HCT116 (cell line): ENCODE results near the gene VAMP8. TPM values are rescaled to one million over a fixed set of nuclear protein-coding genes. Genes with fewer than 3 reads are reported as not detected.

Experiments used
- ATAC-seq: fragments of 200-7000 bp; cut with Tn5 transposase; 2 replicates; pipeline ENCODE4 v1.9.1; 2020; ENCODE audit warnings: mild to moderate bottlenecking, moderate library complexity
- BruUV-seq: library from RNA; stranded (reverse); fragments of 400-500 nt; replicated peaks from 2 replicates; lab custom pipeline; 2021; lab: Mats Ljungman, UMichigan
- CTCF ChIA-PET: fragments of 300-600 bp; sonication (Branson Sonifier 250); formaldehyde crosslinking; loops from one replicate; lab custom pipeline; 2021; ENCODE audit warnings: antibody characterized with exemption; lab: Charles Lee
- POLR2A ChIA-PET: fragments of 300-600, 350-600 bp; sonication (Branson Sonifier 250); formaldehyde crosslinking; loops from one replicate; lab custom pipeline; 2021; ENCODE audit warnings: antibody characterized with exemption; lab: Charles Lee
- RAD21 ChIA-PET, 2 experiments: fragments of 300-600 bp; sonication (Branson Sonifier 250); formaldehyde crosslinking; loops; one replicate each; lab custom pipeline; 2023; ENCODE audit warnings: low total read pairs in 2 of 2; ENCODE audit not compliant: uncharacterized antibody in 2 of 2, unreplicated experiment in 2 of 2, low non-redundant PET in 1 of 2; lab: Charles Lee
- DNase-seq: peaks from one replicate; pipeline ENCODE4 v3.0.0-alpha.2; 2010; ENCODE audit warnings: low read depth, low spot score
- H2AFZ ChIP-seq: fragments of 200-600 bp; shearing (Covaris generic), sonication (generic); 2 replicates; pipeline ENCODE4 v1.6.1; 2017; ENCODE audit warnings: low read depth, mixed run types, mixed read lengths, antibody characterized with exemption, low read length; ENCODE audit not compliant: poor library complexity, severe bottlenecking
- H3K27ac ChIP-seq: 2 replicates; pipeline ENCODE4 v1.5.1; 2012; ENCODE audit warnings: low read depth, low read length
- H3K27me3 ChIP-seq: fragments of 200-600 bp; sonication (generic); 2 replicates; pipeline ENCODE4 v1.6.1; 2016; ENCODE audit warnings: mixed run types, low read length, mixed read lengths; ENCODE audit not compliant: insufficient read depth
- H3K36me3 ChIP-seq, 2 experiments: fragments of 200-500 bp in 1 of 2; fragments of 200-600 bp in 1 of 2; sonication (Bioruptor generic) in 1 of 2; sonication (generic) in 1 of 2; 2 replicates each; pipeline versions ENCODE4 v1.5.1 to v1.6.1; 2014 to 2016; ENCODE audit warnings: low read length in 2 of 2, inconsistent platforms in 1 of 2, mixed read lengths in 1 of 2, mixed run types in 1 of 2; ENCODE audit not compliant: insufficient read depth in 2 of 2, control insufficient read depth in 1 of 2
- H3K4me1 ChIP-seq, 2 experiments: fragments of 200-600 bp in 1 of 2; sonication (generic) in 1 of 2; 2 replicates each; pipeline versions ENCODE4 v1.5.1 to v1.6.1; 2012 to 2017; ENCODE audit warnings: low read length in 2 of 2, inconsistent platforms in 1 of 2, mild to moderate bottlenecking in 1 of 2, mixed read lengths in 1 of 2, mixed run types in 1 of 2, moderate library complexity in 1 of 2; ENCODE audit not compliant: insufficient read depth in 2 of 2, control insufficient read depth in 1 of 2
- H3K4me2 ChIP-seq: fragments of 200-600 bp; sonication (generic); 2 replicates; pipeline ENCODE4 v1.6.1; 2017; ENCODE audit warnings: mixed run types, low read length, mixed read lengths
- H3K4me3 ChIP-seq, 2 experiments: fragments of 200-600 bp in 1 of 2; sonication (generic) in 1 of 2; replicated peaks in 1 of 2; 2 replicates each; pipeline ENCODE4 v1.5.1; 2011 to 2016; ENCODE audit warnings: low read length in 2 of 2, control low read depth in 1 of 2, low read depth in 1 of 2, mild to moderate bottlenecking in 1 of 2, mixed read lengths in 1 of 2, mixed run types in 1 of 2
- H3K79me2 ChIP-seq: fragments of 200-600 bp; sonication (generic); 2 replicates; pipeline ENCODE4 v1.6.1; 2017; ENCODE audit warnings: mild to moderate bottlenecking, mixed run types, low read length, moderate library complexity, mixed read lengths; ENCODE audit not compliant: insufficient read depth
- H3K9ac ChIP-seq: fragments of 200-600 bp; sonication (generic); 2 replicates; pipeline ENCODE4 v1.6.1; 2016; ENCODE audit warnings: low read length, mixed read lengths
- H3K9me2 ChIP-seq: fragments of 200-600 bp; sonication (generic), shearing (Covaris generic); 2 replicates; pipeline ENCODE4 v1.6.1; 2017; ENCODE audit warnings: mixed run types, mild to moderate bottlenecking, moderate library complexity; ENCODE audit not compliant: insufficient read depth
- H3K9me3 ChIP-seq, 2 experiments: fragments of 200-500 bp in 1 of 2; fragments of 200-600 bp in 1 of 2; sonication (Bioruptor generic) in 1 of 2; sonication (generic) in 1 of 2; 2 replicates each; pipeline ENCODE4 v1.6.1; 2014 to 2017; ENCODE audit warnings: low read length in 2 of 2, mixed read lengths in 2 of 2, inconsistent platforms in 1 of 2, low read depth in 1 of 2, mild to moderate bottlenecking in 1 of 2, mixed run types in 1 of 2, moderate library complexity in 1 of 2; ENCODE audit not compliant: control insufficient read depth in 1 of 2, insufficient read depth in 1 of 2
- H4K20me1 ChIP-seq: fragments of 200-600 bp; sonication (generic), shearing (Covaris generic); 2 replicates; pipeline ENCODE4 v1.6.1; 2017; ENCODE audit warnings: mixed run types, mild to moderate bottlenecking, moderate library complexity; ENCODE audit not compliant: insufficient read depth
- EZH2phosphoT487 ChIP-seq: fragments of 200-600 bp; IDR thresholded peaks from 2 replicates; pipeline ENCODE4 v1.6.1; 2018; ENCODE audit warnings: antibody characterized with exemption, borderline replicate concordance
- intact Hi-C: fragments of 100-400 bp; cut with micrococcal nuclease; formaldehyde crosslinking; loops from 2 replicates; pipeline ENCODE4 v1.10.0; 2022
- total RNA-seq: library from RNA; stranded (reverse); gene quantifications from one replicate; pipeline ENCODE4 v1.2.1, GENCODE V29; 2021; ENCODE audit not compliant: unreplicated experiment
- TF ChIP-seq, protein P1 (sequence below), 3 experiments: fragments of 200-600 bp in 1 of 3; sonication (generic) in 1 of 3; IDR thresholded peaks in 2 of 3; conservative IDR thresholded peaks in 1 of 3; 2 replicates each; pipeline ENCODE4 v1.5.1; 2012 to 2017; ENCODE audit warnings: low read depth in 2 of 3, low read length in 2 of 3, antibody characterized with exemption in 1 of 3, borderline replicate concordance in 1 of 3, control low read depth in 1 of 3, mild to moderate bottlenecking in 1 of 3, mixed read lengths in 1 of 3, mixed run types in 1 of 3, moderate library complexity in 1 of 3; ENCODE audit not compliant: insufficient read depth in 1 of 3
- TF ChIP-seq, protein P2 (sequence below): IDR thresholded peaks from 2 replicates; pipeline ENCODE4 v1.6.1; 2011; ENCODE audit warnings: mild to moderate bottlenecking, low read length, moderate library complexity; ENCODE audit not compliant: insufficient replicate concordance; ENCODE audit errors: extremely low read depth

Gene VAMP8
- total RNA-seq, 1 experiment from 2014 or later = 52.6 TPM

DNA sequence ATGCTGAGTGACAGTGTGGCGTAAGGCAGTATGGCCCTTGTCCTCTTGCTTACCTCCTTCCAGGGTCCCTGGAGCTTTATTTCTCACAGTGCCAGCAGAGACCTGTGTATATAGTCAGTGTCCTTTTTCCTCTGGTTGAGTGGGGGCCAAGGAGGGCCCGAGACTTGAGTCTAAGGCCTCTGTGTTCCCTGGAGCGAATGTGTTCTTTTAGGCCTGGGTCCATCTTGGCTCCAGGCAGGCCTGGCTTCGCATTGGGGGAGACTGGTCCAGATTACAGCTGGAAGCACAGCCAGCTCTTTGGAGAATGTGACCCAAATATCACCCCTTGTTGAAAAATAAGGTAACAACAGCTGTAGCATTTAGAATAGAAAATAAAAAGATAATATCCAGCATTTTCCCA is 11.8 kb downstream of the VAMP8 start:
- no TSS peak for BruUV-seq
- Histone ChIP-seq H3K9ac (no peak overlapping the region), H3K79me2 (no peaks in the 10 kb centered on the region), H2AFZ (no peak overlapping the region), H3K9me3 (no peaks in the 10 kb centered on the region), H3K4me1 (peaks cover 20 to 34% of the 10 kb centered on the region in 2 experiments), H3K27ac (no peak overlapping the region), H3K36me3 (no peaks in the 10 kb centered on the region), H3K27me3 (no peaks in the 10 kb centered on the region), H3K4me3 (no peak overlapping the region), H3K9me2 (no peaks in the 10 kb centered on the region), H4K20me1 (no peaks in the 10 kb centered on the region), H3K4me2 (no peak overlapping the region)
- CTCF ChIA-PET = no interaction called here
- RAD21 ChIA-PET = no interaction called here
- intact Hi-C loops = no loop called here
- no peak for ATAC-seq
- TF ChIP-seq, protein P1, sequence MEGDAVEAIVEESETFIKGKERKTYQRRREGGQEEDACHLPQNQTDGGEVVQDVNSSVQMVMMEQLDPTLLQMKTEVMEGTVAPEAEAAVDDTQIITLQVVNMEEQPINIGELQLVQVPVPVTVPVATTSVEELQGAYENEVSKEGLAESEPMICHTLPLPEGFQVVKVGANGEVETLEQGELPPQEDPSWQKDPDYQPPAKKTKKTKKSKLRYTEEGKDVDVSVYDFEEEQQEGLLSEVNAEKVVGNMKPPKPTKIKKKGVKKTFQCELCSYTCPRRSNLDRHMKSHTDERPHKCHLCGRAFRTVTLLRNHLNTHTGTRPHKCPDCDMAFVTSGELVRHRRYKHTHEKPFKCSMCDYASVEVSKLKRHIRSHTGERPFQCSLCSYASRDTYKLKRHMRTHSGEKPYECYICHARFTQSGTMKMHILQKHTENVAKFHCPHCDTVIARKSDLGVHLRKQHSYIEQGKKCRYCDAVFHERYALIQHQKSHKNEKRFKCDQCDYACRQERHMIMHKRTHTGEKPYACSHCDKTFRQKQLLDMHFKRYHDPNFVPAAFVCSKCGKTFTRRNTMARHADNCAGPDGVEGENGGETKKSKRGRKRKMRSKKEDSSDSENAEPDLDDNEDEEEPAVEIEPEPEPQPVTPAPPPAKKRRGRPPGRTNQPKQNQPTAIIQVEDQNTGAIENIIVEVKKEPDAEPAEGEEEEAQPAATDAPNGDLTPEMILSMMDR (IDR thresholded peaks at IDR 0.05 in 2 of 3, conservative IDR thresholded peaks at IDR 0.05 in 1 of 3; ENCODE audit: borderline replicate concordance in 1 of 3, insufficient read depth in 1 of 3, low read depth in 2 of 3, low read length in 2 of 3) = no peak
- TF ChIP-seq EZH2phosphoT487 = no peak
- TF ChIP-seq, protein P2, sequence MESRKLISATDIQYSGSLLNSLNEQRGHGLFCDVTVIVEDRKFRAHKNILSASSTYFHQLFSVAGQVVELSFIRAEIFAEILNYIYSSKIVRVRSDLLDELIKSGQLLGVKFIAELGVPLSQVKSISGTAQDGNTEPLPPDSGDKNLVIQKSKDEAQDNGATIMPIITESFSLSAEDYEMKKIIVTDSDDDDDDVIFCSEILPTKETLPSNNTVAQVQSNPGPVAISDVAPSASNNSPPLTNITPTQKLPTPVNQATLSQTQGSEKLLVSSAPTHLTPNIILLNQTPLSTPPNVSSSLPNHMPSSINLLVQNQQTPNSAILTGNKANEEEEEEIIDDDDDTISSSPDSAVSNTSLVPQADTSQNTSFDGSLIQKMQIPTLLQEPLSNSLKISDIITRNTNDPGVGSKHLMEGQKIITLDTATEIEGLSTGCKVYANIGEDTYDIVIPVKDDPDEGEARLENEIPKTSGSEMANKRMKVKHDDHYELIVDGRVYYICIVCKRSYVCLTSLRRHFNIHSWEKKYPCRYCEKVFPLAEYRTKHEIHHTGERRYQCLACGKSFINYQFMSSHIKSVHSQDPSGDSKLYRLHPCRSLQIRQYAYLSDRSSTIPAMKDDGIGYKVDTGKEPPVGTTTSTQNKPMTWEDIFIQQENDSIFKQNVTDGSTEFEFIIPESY = no peak
- POLR2A ChIA-PET = no interaction called here
- no peak for DNase-seq
